A673 (cell line): Measurements from ENCODE around the gene LMTK3.

Source experiments
- EZH2 ChIP-seq: fragments of 200-600 bp; sonication (generic); IDR thresholded peaks from 2 replicates; pipeline ENCODE4 v1.6.1; 2017; ENCODE audit warnings: borderline replicate concordance, low read depth, mild to moderate bottlenecking, mixed read lengths, antibody characterized with exemption, low read length; ENCODE audit not compliant: poor library complexity, severe bottlenecking
- TF ChIP-seq, protein P1 (sequence below): fragments of 300-800, 200-600 bp; sonication (generic); conservative IDR thresholded peaks from 2 replicates; pipeline ENCODE4 v1.5.1; 2017; ENCODE audit warnings: low read depth, mild to moderate bottlenecking, antibody characterized with exemption, low read length, moderate library complexity, mixed read lengths

DNA sequence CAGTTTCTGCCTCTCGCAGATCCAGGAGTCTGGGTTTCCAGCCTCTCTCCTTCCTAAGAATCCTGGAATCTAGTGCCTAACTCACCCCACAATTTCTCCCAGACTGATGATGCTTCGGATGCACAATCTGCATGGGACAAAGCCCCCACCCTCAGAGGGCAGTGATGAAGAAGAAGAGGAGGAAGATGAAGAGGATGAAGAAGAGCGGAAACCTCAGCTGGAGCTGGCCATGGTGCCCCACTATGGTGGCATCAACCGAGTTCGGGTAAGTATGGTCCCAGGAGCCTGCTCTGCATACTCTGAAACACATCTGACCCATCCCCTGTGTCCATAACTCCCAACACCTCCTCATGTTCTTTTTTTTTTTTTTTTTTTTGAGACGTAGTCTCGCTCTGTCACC, 65.1 kb downstream of the LMTK3 start:
- TF ChIP-seq, protein P1, sequence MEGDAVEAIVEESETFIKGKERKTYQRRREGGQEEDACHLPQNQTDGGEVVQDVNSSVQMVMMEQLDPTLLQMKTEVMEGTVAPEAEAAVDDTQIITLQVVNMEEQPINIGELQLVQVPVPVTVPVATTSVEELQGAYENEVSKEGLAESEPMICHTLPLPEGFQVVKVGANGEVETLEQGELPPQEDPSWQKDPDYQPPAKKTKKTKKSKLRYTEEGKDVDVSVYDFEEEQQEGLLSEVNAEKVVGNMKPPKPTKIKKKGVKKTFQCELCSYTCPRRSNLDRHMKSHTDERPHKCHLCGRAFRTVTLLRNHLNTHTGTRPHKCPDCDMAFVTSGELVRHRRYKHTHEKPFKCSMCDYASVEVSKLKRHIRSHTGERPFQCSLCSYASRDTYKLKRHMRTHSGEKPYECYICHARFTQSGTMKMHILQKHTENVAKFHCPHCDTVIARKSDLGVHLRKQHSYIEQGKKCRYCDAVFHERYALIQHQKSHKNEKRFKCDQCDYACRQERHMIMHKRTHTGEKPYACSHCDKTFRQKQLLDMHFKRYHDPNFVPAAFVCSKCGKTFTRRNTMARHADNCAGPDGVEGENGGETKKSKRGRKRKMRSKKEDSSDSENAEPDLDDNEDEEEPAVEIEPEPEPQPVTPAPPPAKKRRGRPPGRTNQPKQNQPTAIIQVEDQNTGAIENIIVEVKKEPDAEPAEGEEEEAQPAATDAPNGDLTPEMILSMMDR = no peak
- TF ChIP-seq EZH2 = no peak
